Measurements from ENCODE around the gene FHL2.
A peak's percentile ranks its signal among the peaks of the same experiment; 100 is the strongest.

The FHL2 gene

GRCh38 chr2:105383432-105384166 lies 15.3 kb downstream of the FHL2 start:
- Histone ChIP-seq H3K9me3 (ENCODE audit: severe bottlenecking) (no peaks in the 10 kb centered on the region), H3K36me3 (ENCODE audit: low read depth) (peaks cover 96% of the 10 kb centered on the region), H3K27me3 (ENCODE audit: insufficient read depth, poor library complexity, severe bottlenecking) (no peaks in the 10 kb centered on the region), H3K4me3 (ENCODE audit: severe bottlenecking) (no peak overlapping the region), H3K4me1 (ENCODE audit: insufficient read depth, poor library complexity, severe bottlenecking) (peaks cover 42% of the 10 kb centered on the region), H3K27ac (ENCODE audit: poor library complexity, severe bottlenecking) (no peak overlapping the region)
- no peak for DNase-seq (ENCODE audit: low spot score)
- no peak for ATAC-seq (ENCODE audit: low read depth)
- TF ChIP-seq CTCF (IDR thresholded peaks at IDR 0.05; ENCODE audit: poor library complexity, severe bottlenecking), result no peak

- ATAC-seq (ENCODE audit: low read depth), result no peak
- peaks cover 97% of the 10 kb centered on the region for H3K36me3 ChIP-seq (ENCODE audit: low read depth)
Observed at GRCh38 chr2:105382177-105382576, 16.7 kb downstream of the FHL2 start.

GRCh38 chr2:105381101-105381668 lies 17.7 kb downstream of the FHL2 start:
- TF ChIP-seq CTCF (IDR thresholded peaks at IDR 0.05; ENCODE audit: poor library complexity, severe bottlenecking), result no peak
- H3K4me1 ChIP-seq (ENCODE audit: insufficient read depth, poor library complexity, severe bottlenecking), result peaks cover 46% of the 10 kb centered on the region
- DNase-seq (ENCODE audit: low spot score) (no peak), ATAC-seq (ENCODE audit: low read depth) (no peak)
- no peaks in the 10 kb centered on the region for H3K27me3 ChIP-seq (ENCODE audit: insufficient read depth, poor library complexity, severe bottlenecking)
- H3K27ac ChIP-seq (ENCODE audit: poor library complexity, severe bottlenecking), result peak overlapping the region; percentile 59
- H3K4me3 ChIP-seq (ENCODE audit: severe bottlenecking), result no peak overlapping the region
- H3K36me3 ChIP-seq (ENCODE audit: low read depth), result peaks cover 100% of the 10 kb centered on the region
- H3K9me3 ChIP-seq (ENCODE audit: severe bottlenecking), result no peaks in the 10 kb centered on the region

More at GRCh38 chr2:105382177-105382576, 16.7 kb downstream of the FHL2 start:
- peaks cover 41% of the 10 kb centered on the region for H3K4me1 ChIP-seq (ENCODE audit: insufficient read depth, poor library complexity, severe bottlenecking)
- DNase-seq (ENCODE audit: low spot score), result no peak
- no peaks in the 10 kb centered on the region for H3K9me3 ChIP-seq (ENCODE audit: severe bottlenecking)
- no peak for TF ChIP-seq CTCF (IDR thresholded peaks at IDR 0.05; ENCODE audit: poor library complexity, severe bottlenecking)
- no peaks in the 10 kb centered on the region for H3K27me3 ChIP-seq (ENCODE audit: insufficient read depth, poor library complexity, severe bottlenecking)
- no peak overlapping the region for H3K4me3 ChIP-seq (ENCODE audit: severe bottlenecking)
- H3K27ac ChIP-seq (ENCODE audit: poor library complexity, severe bottlenecking), result peak overlapping the region; percentile 59

GRCh38 chr2:105380432-105381100 lies 18.3 kb downstream of the FHL2 start:
- DNase-seq (ENCODE audit: low spot score) (no peak), ATAC-seq (ENCODE audit: low read depth) (no peak)
- Histone ChIP-seq H3K27ac (ENCODE audit: poor library complexity, severe bottlenecking) (peak overlapping the region; percentile 59), H3K27me3 (ENCODE audit: insufficient read depth, poor library complexity, severe bottlenecking) (no peaks in the 10 kb centered on the region), H3K4me1 (ENCODE audit: insufficient read depth, poor library complexity, severe bottlenecking) (peaks cover 53% of the 10 kb centered on the region), H3K36me3 (ENCODE audit: low read depth) (peaks cover 100% of the 10 kb centered on the region), H3K9me3 (ENCODE audit: severe bottlenecking) (no peaks in the 10 kb centered on the region), H3K4me3 (ENCODE audit: severe bottlenecking) (no peak overlapping the region)
- no peak for TF ChIP-seq CTCF (IDR thresholded peaks at IDR 0.05; ENCODE audit: poor library complexity, severe bottlenecking)
